ENCODE measurements around the gene REEP6. TPM values are rescaled to one million over a fixed set of nuclear protein-coding genes. Genes with fewer than 3 reads are reported as not detected.
A peak's percentile ranks its signal among the peaks of the same experiment; 100 is the strongest.

The REEP6 gene
- total RNA-seq, 1 experiment from 2014 or later, result 10.5 TPM

- TF ChIP-seq CTCF (conservative IDR thresholded peaks at IDR 0.05), result 0 out of 3 replicates have a peak, but pooled peaks have one; percentile 21
- H3K9me3 Mint-ChIP-seq, result peaks cover 0 to 6% of the 10 kb centered on the region in 2 experiments; a peak in 3 of 5 replicates
- no peaks in the 10 kb centered on the region for H3K9me3 ChIP-seq (ENCODE audit: control insufficient read depth, low read depth, low read length)
Measured at GRCh38 chr19:1525343-1525742, 34.4 kb downstream of the REEP6 start.

More at GRCh38 chr19:1525343-1525742, 34.4 kb downstream of the REEP6 start:
- WGBS (ENCODE audit: extremely low coverage, insufficient read length, low lambda C conversion rate), result no CpG with 5 or more reads among the region's 31 CpGs
- Histone ChIP-seq H3T11ph (ENCODE audit: low read length) (no peak overlapping the region), H2AK5ac (ENCODE audit: insufficient read length, low read length) (no peak overlapping the region), H4K8ac (replicated peaks; ENCODE audit: insufficient read length, low read depth, low read length) (no peak overlapping the region), H2BK120ac (ENCODE audit: low read depth, low read length, poor library complexity, severe bottlenecking) (no peak overlapping the region), H2BK20ac (ENCODE audit: low read depth, low read length, poor library complexity, severe bottlenecking) (no peak overlapping the region), H3K18ac (ENCODE audit: insufficient read length, low read depth, low read length) (no peak overlapping the region), H2BK12ac (ENCODE audit: insufficient read length, low read depth, low read length) (no peak overlapping the region), H3K23ac (ENCODE audit: insufficient read length, low read depth, low read length) (no peak overlapping the region), H4K91ac (ENCODE audit: insufficient read length, low read depth, low read length) (no peak overlapping the region), H3K79me2 (ENCODE audit: insufficient read depth, low read length) (no peaks in the 10 kb centered on the region), H3K27me3 (ENCODE audit: insufficient read depth, low read length) (peaks cover 16% of the 10 kb centered on the region; the same call in 1 of the 2 replicates), H2BK15ac (ENCODE audit: low read depth, low read length) (no peak overlapping the region), H3K27ac (ENCODE audit: insufficient read length, low read depth, low read length) (no peak overlapping the region), H4K5ac (ENCODE audit: insufficient read length, low read depth, low read length) (no peak overlapping the region), H3K56ac (ENCODE audit: insufficient read length, low read depth, low read length) (no peak overlapping the region), H3K9ac (ENCODE audit: extremely low read depth, insufficient read length, low read length) (no peak overlapping the region), H3K4me1 (ENCODE audit: insufficient read depth, low read length) (no peaks in the 10 kb centered on the region), H3K14ac (ENCODE audit: insufficient read depth, low read length) (no peak overlapping the region), H3K4ac (ENCODE audit: low read depth, low read length) (no peak overlapping the region), H3K4me2 (ENCODE audit: insufficient read depth, insufficient read length, low read length) (no peak overlapping the region), H2AFZ (ENCODE audit: low read length) (no peak overlapping the region), H3K23me2 (ENCODE audit: insufficient read length, low read depth, low read length, poor library complexity, severe bottlenecking) (peaks cover 2% of the 10 kb centered on the region), H2BK5ac (ENCODE audit: insufficient read length, low read length) (no peak overlapping the region), H3K79me1 (ENCODE audit: insufficient read depth, low read depth, low read length, poor library complexity, severe bottlenecking) (no peaks in the 10 kb centered on the region), H4K20me1 (ENCODE audit: control insufficient read depth, insufficient read depth, insufficient read length) (peaks cover 3% of the 10 kb centered on the region)
- Mint-ChIP-seq H3K27ac (no peak overlapping the region), H3K4me1 (peaks cover 6 to 7% of the 10 kb centered on the region in 2 experiments; a peak in 3 of 4 replicates), H3K36me3 (ENCODE audit: insufficient read depth in 1 of 3, low read depth in 3 of 3) (no peaks in the 10 kb centered on the region), H3K27me3 (ENCODE audit: low read depth) (peaks cover 72% of the 10 kb centered on the region), H3K4me3 (no peak overlapping the region)
- no peak for DNase-seq
